ENCODE measurements around the gene RNF217.

Gene RNF217

DNA sequence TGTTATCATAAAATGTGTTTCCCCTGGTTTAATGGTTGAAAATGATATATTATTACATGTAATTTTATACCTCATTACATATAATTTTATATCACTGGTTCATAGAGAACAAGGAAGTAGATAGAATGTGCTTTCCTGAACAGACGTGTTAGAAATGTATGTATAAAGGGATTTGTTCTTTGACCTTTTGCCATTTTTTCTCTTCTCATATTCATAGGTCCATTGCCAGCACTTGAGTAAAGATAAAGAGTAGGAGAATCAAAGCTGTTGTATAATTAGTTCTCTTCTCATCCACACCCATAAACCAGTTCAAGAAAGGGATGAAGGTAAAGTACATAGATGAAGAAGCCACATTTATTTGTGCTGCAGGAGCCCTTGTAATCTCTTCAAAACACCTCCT lies 46.7 kb downstream of the RNF217 start:
- in situ Hi-C loops (cut with MboI; ENCODE audit: low sequenced_read_pairs, unreplicated experiment): no loop called here
- TF ChIP-seq, protein P1, sequence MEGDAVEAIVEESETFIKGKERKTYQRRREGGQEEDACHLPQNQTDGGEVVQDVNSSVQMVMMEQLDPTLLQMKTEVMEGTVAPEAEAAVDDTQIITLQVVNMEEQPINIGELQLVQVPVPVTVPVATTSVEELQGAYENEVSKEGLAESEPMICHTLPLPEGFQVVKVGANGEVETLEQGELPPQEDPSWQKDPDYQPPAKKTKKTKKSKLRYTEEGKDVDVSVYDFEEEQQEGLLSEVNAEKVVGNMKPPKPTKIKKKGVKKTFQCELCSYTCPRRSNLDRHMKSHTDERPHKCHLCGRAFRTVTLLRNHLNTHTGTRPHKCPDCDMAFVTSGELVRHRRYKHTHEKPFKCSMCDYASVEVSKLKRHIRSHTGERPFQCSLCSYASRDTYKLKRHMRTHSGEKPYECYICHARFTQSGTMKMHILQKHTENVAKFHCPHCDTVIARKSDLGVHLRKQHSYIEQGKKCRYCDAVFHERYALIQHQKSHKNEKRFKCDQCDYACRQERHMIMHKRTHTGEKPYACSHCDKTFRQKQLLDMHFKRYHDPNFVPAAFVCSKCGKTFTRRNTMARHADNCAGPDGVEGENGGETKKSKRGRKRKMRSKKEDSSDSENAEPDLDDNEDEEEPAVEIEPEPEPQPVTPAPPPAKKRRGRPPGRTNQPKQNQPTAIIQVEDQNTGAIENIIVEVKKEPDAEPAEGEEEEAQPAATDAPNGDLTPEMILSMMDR (IDR thresholded peaks at IDR 0.05; ENCODE audit: borderline replicate concordance, control extremely low read depth, extremely low read depth, insufficient read depth, missing control alignments): no peak
- no peak for DNase-seq (ENCODE audit: low spot score)

DNA sequence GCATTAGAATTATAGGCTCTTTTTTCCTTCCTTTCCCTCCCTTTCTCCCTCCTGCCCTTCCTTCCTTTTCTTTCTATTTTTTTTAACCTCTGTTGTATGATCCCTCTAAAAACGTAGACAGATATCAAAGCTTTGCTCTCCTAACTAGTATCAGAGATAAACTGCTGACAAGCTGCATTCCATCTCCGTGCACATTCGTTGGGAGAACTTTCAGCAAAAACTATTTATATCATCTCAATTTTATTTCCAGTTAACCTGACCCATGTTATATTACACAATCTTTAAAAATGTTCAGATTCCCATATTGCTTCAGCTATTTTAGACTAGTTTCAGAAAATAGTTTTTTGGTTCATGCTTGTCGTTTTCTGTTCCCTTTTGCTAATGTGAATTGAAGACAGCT lies 47.3 kb downstream of the RNF217 start:
- TF ChIP-seq, protein P1 (IDR thresholded peaks at IDR 0.05; ENCODE audit: borderline replicate concordance, control extremely low read depth, extremely low read depth, insufficient read depth, missing control alignments): no peak
- in situ Hi-C loops (cut with MboI; ENCODE audit: low sequenced_read_pairs, unreplicated experiment): no loop called here
- DNase-seq (ENCODE audit: low spot score): no peak

DNA sequence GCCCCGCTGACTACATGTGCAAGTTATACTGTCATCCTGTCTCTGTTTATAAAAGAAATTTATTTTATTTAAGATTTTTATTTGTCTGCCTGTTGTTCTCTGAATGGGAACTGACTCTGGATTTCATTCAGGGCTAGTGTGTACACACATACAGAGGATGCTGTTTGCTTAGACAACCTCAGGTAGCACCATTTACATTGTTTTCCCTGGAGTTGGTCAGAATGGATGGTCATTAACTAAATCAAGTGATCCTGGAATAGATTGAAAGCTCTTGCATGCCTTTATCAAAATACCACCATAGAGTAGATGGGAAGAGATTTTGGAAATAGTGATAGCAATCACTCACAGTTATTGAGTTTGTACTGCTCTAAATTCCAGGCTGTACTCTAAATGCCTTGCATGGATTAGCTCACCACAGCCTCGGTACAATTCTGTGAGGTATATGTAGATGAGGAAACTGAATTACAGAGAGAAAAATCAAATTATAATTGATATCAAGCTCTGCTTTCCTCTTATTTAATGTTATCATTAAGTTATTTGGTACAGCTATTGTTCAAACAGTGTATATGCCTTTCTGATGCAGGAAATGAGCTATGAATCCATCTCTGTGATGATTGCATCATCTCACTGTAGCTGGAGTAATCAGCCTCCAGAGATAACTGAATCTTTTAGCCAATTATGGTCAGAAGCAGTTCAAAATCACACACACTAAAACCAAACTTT lies 51.9 kb downstream of the RNF217 start:
- in situ Hi-C loops (cut with MboI; ENCODE audit: low sequenced_read_pairs, unreplicated experiment): no loop called here
- TF ChIP-seq, protein P1 (IDR thresholded peaks at IDR 0.05; ENCODE audit: borderline replicate concordance, control extremely low read depth, extremely low read depth, insufficient read depth, missing control alignments): no peak
- no peak for DNase-seq (ENCODE audit: low spot score)

DNA sequence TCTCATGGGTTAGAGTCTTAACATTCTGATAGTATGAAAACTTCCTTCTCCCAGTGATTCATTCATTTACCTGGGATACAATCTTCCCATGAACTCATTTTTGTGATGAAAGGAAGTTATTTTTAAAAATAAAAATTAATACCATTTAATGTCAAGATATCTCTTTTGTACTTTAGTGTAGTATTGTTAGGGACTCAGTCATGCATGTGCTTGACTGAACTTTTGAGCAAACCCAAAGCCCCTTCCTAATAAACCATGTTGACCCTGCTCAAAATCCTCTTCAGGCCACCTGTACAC lies 52.4 kb downstream of the RNF217 start:
- in situ Hi-C loops (cut with MboI; ENCODE audit: low sequenced_read_pairs, unreplicated experiment): no loop called here
- TF ChIP-seq, protein P1 (IDR thresholded peaks at IDR 0.05; ENCODE audit: borderline replicate concordance, control extremely low read depth, extremely low read depth, insufficient read depth, missing control alignments): no peak
- DNase-seq (ENCODE audit: low spot score): no peak

DNA sequence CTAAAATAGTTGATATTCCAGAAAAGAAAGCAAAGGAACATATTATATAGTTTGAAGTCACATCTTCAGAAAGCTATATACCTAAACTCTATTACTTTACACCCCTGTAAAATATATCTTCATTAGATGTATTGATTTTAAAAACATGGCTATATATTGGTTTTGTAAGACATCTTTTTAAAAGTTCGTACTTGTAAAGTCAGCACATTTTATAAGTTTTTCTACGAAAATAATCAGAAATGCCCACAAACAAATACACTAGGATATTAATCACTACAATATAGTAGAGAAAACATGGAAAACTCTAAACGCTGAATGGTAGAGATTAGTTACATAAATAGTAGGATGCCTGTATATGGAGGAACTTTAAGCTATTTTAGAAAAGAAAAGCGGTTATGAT lies 52.9 kb downstream of the RNF217 start:
- DNase-seq (ENCODE audit: low spot score): no peak
- TF ChIP-seq, protein P1 (IDR thresholded peaks at IDR 0.05; ENCODE audit: borderline replicate concordance, control extremely low read depth, extremely low read depth, insufficient read depth, missing control alignments): no peak
- in situ Hi-C loops (cut with MboI; ENCODE audit: low sequenced_read_pairs, unreplicated experiment): no loop called here

DNA sequence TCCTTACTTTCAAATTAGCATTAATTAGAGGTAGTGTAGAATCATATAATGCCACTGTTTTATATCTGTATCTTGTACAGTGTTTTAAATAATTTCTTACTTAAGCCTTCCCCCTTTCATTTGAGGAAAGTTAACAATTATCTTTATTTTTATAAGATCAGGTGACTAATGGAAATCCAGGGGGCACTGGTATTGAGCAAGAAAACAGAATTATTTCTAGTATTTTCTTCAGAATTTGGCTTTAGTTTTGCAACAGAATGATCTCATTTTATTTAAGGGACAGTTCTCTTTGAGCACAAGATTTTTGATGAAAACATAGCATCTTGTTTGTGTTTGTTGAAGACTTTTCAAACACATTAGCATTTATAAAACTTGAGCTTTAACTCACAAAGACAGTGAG lies 55.9 kb downstream of the RNF217 start:
- TF ChIP-seq, protein P1 (IDR thresholded peaks at IDR 0.05; ENCODE audit: borderline replicate concordance, control extremely low read depth, extremely low read depth, insufficient read depth, missing control alignments): no peak
- DNase-seq (ENCODE audit: low spot score): no peak
- in situ Hi-C loops (cut with MboI; ENCODE audit: low sequenced_read_pairs, unreplicated experiment): no loop called here
